Gastrocnemius medialis (tissue), 4 donors: Measurements from ENCODE around the gene WIPI1.

Experiments
- CTCF ChIP-seq, 5 experiments: fragments of 450-650 bp in 3 of 5; fragments of 200-600 bp in 2 of 5; sonication (generic) in 2 of 5; IDR thresholded peaks in 4 of 5; conservative IDR thresholded peaks in 1 of 5; 1 replicate in 4 of 5; 2 replicates in 1 of 5; pipeline ENCODE4 v1.5.1; 2016 to 2019; ENCODE audit warnings: antibody characterized with exemption in 5 of 5, mild to moderate bottlenecking in 3 of 5, moderate library complexity in 3 of 5
- POLR2A ChIP-seq, 2 donors: fragments of 450-650 bp; IDR thresholded peaks; one replicate each; pipeline ENCODE4 v1.6.1; 2017; ENCODE audit warnings: antibody characterized with exemption in 2 of 2, mild to moderate bottlenecking in 2 of 2, moderate library complexity in 2 of 2

DNA sequence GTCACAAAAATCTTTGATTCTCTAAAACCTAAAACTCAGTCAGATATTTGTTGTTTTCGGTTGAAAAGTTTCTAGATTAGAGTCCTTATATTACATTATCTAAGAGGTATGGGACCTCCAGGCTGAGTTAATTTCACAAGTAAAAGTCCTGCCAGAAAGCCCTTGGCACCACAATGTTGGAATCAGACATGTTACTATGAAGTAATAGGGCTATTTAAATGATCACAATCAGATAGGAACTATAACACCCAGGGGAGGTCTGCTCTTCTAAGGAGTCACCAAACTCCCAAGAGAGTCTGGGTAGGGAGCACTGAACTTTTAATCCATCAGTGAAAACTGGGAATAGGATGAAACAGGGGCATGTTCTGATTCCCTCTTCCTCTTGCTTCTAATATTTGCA, 54.2 kb downstream of the WIPI1 start:
- no peak for TF ChIP-seq CTCF (IDR thresholded peaks at IDR 0.05 in 4 of 5, conservative IDR thresholded peaks at IDR 0.05 in 1 of 5)
- no peak for TF ChIP-seq POLR2A (IDR thresholded peaks at IDR 0.05)
